WTC11 (cell line): ENCODE measurements around the gene WWC1. TPM values are rescaled to one million over a fixed set of nuclear protein-coding genes. Genes with fewer than 3 reads are reported as not detected.

Source experiments
- ATAC-seq: fragments of 200-7000 bp; cut with Tn5 transposase; 2 replicates; pipeline ENCODE4 v1.10.0; 2021; ENCODE audit warnings: mild to moderate bottlenecking, moderate library complexity
- CTCF ChIA-PET: fragments of 300-600 bp; sonication (Branson Sonifier 250); formaldehyde crosslinking; loops from one replicate; lab custom pipeline; 2021; ENCODE audit warnings: antibody characterized with exemption; lab: Charles Lee
- POLR2A ChIA-PET: fragments of 350-600 bp; sonication (Branson Sonifier 250); formaldehyde crosslinking; loops from one replicate; lab custom pipeline; 2021; ENCODE audit warnings: antibody characterized with exemption; lab: Charles Lee
- DNase-seq: peaks from one replicate; pipeline ENCODE4 v3.0.0; 2021; ENCODE audit warnings: low spot score
- H3K27ac Mint-ChIP-seq: 2 replicates; pipeline ENCODE4 v1.8.0; 2021; ENCODE audit warnings: mixed read lengths
- H3K27me3 Mint-ChIP-seq: 2 replicates; pipeline ENCODE4 v1.8.0; 2021; ENCODE audit warnings: low read depth, mild to moderate bottlenecking, moderate library complexity, mixed read lengths
- H3K36me3 Mint-ChIP-seq: 2 replicates; pipeline ENCODE4 v1.8.0; 2021; ENCODE audit warnings: mixed read lengths
- H3K4me1 Mint-ChIP-seq: 2 replicates; pipeline ENCODE4 v1.8.0; 2022; ENCODE audit warnings: mixed read lengths
- H3K4me3 Mint-ChIP-seq: 2 replicates; pipeline ENCODE4 v1.8.0; 2021; ENCODE audit warnings: mild to moderate bottlenecking, moderate library complexity, mixed read lengths
- H3K9me3 Mint-ChIP-seq: 2 replicates; pipeline ENCODE4 v1.8.0; 2021; ENCODE audit warnings: mixed read lengths
- ATF1 ChIP-seq: sonication (generic); formaldehyde crosslinking; IDR thresholded peaks from 2 replicates; pipeline ENCODE4 v1.8.1; 2023; ENCODE audit warnings: mild to moderate bottlenecking, moderate library complexity, missing genetic modification reagents
- ELF4 ChIP-seq: sonication (generic); formaldehyde crosslinking; IDR thresholded peaks from 2 replicates; pipeline ENCODE4 v1.8.1; 2022; ENCODE audit warnings: low read depth, mild to moderate bottlenecking, moderate library complexity, missing genetic modification reagents
- EMX1 ChIP-seq: fragments of 250-450 bp; sonication (Bioruptor Pico); IDR thresholded peaks from 2 replicates; pipeline ENCODE4 v1.8.0; 2021; ENCODE audit warnings: mild to moderate bottlenecking
- FOXK1 ChIP-seq: sonication (generic); formaldehyde crosslinking; IDR thresholded peaks from 2 replicates; pipeline ENCODE4 v1.8.0; 2022; ENCODE audit warnings: mild to moderate bottlenecking, moderate library complexity, missing genetic modification reagents
- GABPB1 ChIP-seq: sonication (generic); formaldehyde crosslinking; IDR thresholded peaks from 2 replicates; pipeline ENCODE4 v1.8.1; 2023; ENCODE audit warnings: mild to moderate bottlenecking, missing genetic modification reagents
- GRHL2 ChIP-seq: fragments of 250-450 bp; sonication (Bioruptor Pico); IDR thresholded peaks from 2 replicates; pipeline ENCODE4 v1.8.0; 2022; ENCODE audit warnings: mild to moderate bottlenecking, moderate library complexity; ENCODE audit not compliant: insufficient replicate concordance, severe bottlenecking
- GTF2I ChIP-seq: fragments of 250-450 bp; sonication (Bioruptor Pico); conservative IDR thresholded peaks from 2 replicates; pipeline ENCODE4 v1.4.0; 2021; ENCODE audit warnings: mild to moderate bottlenecking
- HMGA2 ChIP-seq: fragments of 250-450 bp; sonication (Bioruptor Pico); IDR thresholded peaks from 2 replicates; pipeline ENCODE4 v1.4.0; 2021; ENCODE audit warnings: mild to moderate bottlenecking, moderate library complexity
- IRF2 ChIP-seq: sonication (generic); formaldehyde crosslinking; IDR thresholded peaks from 2 replicates; pipeline ENCODE4 v1.8.0; 2022; ENCODE audit warnings: low read depth, missing genetic modification reagents, borderline replicate concordance
- JAZF1 ChIP-seq: fragments of 250-450 bp; sonication (Bioruptor Pico); IDR thresholded peaks from 2 replicates; pipeline ENCODE4 v1.9.0; 2021; ENCODE audit warnings: moderate library complexity, mild to moderate bottlenecking, inconsistent platforms
- KAT7 ChIP-seq: sonication (generic); formaldehyde crosslinking; IDR thresholded peaks from 2 replicates; pipeline ENCODE4 v1.8.1; 2023; ENCODE audit warnings: missing genetic modification reagents, mild to moderate bottlenecking, borderline replicate concordance
- MYBL2 ChIP-seq: sonication (generic); formaldehyde crosslinking; IDR thresholded peaks from 2 replicates; pipeline ENCODE4 v1.8.1; 2023; ENCODE audit warnings: mild to moderate bottlenecking, moderate library complexity, missing genetic modification reagents
- TCF7 ChIP-seq: sonication (generic); formaldehyde crosslinking; IDR thresholded peaks from 2 replicates; pipeline ENCODE4 v1.8.0; 2022; ENCODE audit warnings: mild to moderate bottlenecking, low read depth, missing genetic modification reagents, moderate library complexity
- ZBTB21 ChIP-seq: sonication (generic); formaldehyde crosslinking; IDR thresholded peaks from 2 replicates; pipeline ENCODE4 v1.8.1; 2023; ENCODE audit warnings: mild to moderate bottlenecking, missing genetic modification reagents, borderline replicate concordance
- ZNF263 ChIP-seq: sonication (generic); formaldehyde crosslinking; IDR thresholded peaks from 2 replicates; pipeline ENCODE4 v1.8.1; 2022; ENCODE audit warnings: low read depth, mild to moderate bottlenecking, moderate library complexity, missing genetic modification reagents
- ZNF416 ChIP-seq: fragments of 250-450 bp; sonication (Bioruptor Pico); IDR thresholded peaks from 2 replicates; pipeline ENCODE4 v1.9.0; 2021; ENCODE audit warnings: mild to moderate bottlenecking, inconsistent platforms
- total RNA-seq: library from RNA; stranded (reverse); gene quantifications from 3 replicates; pipeline ENCODE4 v1.2.3, GENCODE V29; 2021
- TF ChIP-seq, protein P1 (sequence below): sonication (generic); formaldehyde crosslinking; IDR thresholded peaks from 2 replicates; pipeline ENCODE4 v1.8.0; 2023; ENCODE audit warnings: missing genetic modification reagents, mild to moderate bottlenecking, borderline replicate concordance
- TF ChIP-seq, protein P2 (sequence below): fragments of 250-450 bp; sonication (Bioruptor Pico); IDR thresholded peaks from 2 replicates; pipeline ENCODE4 v1.8.0; 2021; ENCODE audit warnings: mild to moderate bottlenecking
- TF ChIP-seq, protein P3 (sequence below): fragments of 250-450 bp; sonication (Bioruptor Pico); IDR thresholded peaks from 2 replicates; pipeline ENCODE4 v1.9.0; 2021; ENCODE audit warnings: moderate library complexity, mild to moderate bottlenecking, inconsistent platforms, borderline replicate concordance
- TF ChIP-seq, protein P4 (sequence below): sonication (generic); formaldehyde crosslinking; IDR thresholded peaks from 2 replicates; pipeline ENCODE4 v1.8.1; 2023; ENCODE audit warnings: mild to moderate bottlenecking, moderate library complexity, missing genetic modification reagents
- TF ChIP-seq, protein P5 (sequence below): sonication (generic); formaldehyde crosslinking; IDR thresholded peaks from 2 replicates; pipeline ENCODE4 v1.8.0; 2022; ENCODE audit warnings: mild to moderate bottlenecking, missing genetic modification reagents
- TF ChIP-seq, protein P6 (sequence below): sonication (generic); formaldehyde crosslinking; IDR thresholded peaks from 2 replicates; pipeline ENCODE4 v1.8.0; 2022; ENCODE audit warnings: mild to moderate bottlenecking, missing genetic modification reagents
- TF ChIP-seq, protein P7 (sequence below): fragments of 250-450 bp; sonication (Bioruptor Pico); IDR thresholded peaks from 2 replicates; pipeline ENCODE4 v1.9.0; 2021; ENCODE audit warnings: mild to moderate bottlenecking
- TF ChIP-seq, protein P8 (sequence below): sonication (generic); formaldehyde crosslinking; IDR thresholded peaks from 2 replicates; pipeline ENCODE4 v1.8.0; 2022; ENCODE audit warnings: mild to moderate bottlenecking, missing genetic modification reagents

Gene WWC1
- total RNA-seq, 1 experiment from 2014 or later, result 48.4 TPM

DNA sequence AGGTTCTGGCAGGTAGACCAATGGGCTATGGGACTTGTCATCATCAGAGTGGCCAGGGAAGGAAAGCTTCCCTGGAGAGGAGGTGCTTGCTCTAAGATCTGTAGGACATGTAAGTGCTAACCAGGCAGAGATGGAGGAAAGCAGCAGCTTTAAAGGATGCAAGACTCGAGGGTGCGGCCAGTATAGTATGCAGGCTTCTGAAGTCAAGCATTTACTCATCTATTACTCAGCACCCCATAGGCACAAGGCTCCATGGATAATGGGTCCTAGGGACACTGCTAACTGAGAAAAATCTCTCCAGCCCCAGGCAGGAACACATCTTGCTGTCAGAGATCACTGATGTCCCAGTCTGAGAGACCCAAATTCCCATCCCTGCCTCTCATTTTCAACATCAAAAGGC lies 49.7 kb downstream of the WWC1 start:
- no peak for ATAC-seq

DNA sequence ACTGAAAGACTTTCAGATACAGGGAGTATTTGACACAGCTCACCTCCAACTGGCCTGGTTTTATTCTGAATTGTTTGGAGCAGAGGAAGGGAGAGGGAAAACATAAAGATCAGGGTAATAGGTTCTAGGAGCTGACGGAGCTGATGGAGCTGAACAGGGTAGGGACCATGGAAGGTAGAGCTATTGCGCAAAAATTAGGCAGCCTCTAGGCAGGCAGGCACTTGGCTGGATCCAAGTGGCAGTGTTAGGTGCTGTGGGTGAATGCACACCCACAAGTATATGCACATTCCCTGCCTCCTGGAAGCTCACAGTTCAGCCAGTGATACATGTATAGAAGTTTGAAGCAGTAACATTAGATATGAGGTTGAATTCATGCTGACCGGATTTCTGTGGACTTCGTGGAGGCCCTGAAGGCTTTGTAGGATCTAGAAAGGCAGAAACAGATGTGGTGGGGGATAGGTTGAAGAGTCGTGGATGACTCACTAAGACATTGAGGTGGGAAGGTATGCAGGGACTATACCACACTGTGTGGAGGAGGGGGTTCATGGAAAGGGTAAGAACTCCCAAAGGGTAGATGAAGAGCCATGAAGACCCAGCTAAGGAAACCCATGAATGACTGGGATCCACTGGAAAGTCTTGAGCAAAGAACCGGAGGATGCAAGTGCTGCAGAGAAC lies 50.8 kb downstream of the WWC1 start:
- Mint-ChIP-seq H3K4me3 (no peak overlapping the region), H3K36me3 (peaks cover 12% of the 10 kb centered on the region), H3K27me3 (no peaks in the 10 kb centered on the region), H3K27ac (no peak overlapping the region), H3K9me3 (peaks cover 6% of the 10 kb centered on the region; the same call in 1 of the 2 replicates), H3K4me1 (peaks cover 66% of the 10 kb centered on the region)
- DNase-seq (no peak), ATAC-seq (no peak)
- POLR2A ChIA-PET, result interaction anchor here (1.1 kb wide), 1 partner anchor 50 kb away, joined by 3 read pairs; no protein-coding TSS in a partner anchor
- CTCF ChIA-PET, result interaction anchor here (0.9 to 1.2 kb wide), 2 partner anchors 51 to 73 kb away, joined by 3 read pairs; partner anchors contain the start of gene WWC1
- TF ChIP-seq KAT7 (CRISPR knock-in tag), result no peak
- no peak for TF ChIP-seq FOXK1 (CRISPR knock-in tag)
- TF ChIP-seq EMX1 (CRISPR knock-in tag), result no peak
- TF ChIP-seq, protein P1, sequence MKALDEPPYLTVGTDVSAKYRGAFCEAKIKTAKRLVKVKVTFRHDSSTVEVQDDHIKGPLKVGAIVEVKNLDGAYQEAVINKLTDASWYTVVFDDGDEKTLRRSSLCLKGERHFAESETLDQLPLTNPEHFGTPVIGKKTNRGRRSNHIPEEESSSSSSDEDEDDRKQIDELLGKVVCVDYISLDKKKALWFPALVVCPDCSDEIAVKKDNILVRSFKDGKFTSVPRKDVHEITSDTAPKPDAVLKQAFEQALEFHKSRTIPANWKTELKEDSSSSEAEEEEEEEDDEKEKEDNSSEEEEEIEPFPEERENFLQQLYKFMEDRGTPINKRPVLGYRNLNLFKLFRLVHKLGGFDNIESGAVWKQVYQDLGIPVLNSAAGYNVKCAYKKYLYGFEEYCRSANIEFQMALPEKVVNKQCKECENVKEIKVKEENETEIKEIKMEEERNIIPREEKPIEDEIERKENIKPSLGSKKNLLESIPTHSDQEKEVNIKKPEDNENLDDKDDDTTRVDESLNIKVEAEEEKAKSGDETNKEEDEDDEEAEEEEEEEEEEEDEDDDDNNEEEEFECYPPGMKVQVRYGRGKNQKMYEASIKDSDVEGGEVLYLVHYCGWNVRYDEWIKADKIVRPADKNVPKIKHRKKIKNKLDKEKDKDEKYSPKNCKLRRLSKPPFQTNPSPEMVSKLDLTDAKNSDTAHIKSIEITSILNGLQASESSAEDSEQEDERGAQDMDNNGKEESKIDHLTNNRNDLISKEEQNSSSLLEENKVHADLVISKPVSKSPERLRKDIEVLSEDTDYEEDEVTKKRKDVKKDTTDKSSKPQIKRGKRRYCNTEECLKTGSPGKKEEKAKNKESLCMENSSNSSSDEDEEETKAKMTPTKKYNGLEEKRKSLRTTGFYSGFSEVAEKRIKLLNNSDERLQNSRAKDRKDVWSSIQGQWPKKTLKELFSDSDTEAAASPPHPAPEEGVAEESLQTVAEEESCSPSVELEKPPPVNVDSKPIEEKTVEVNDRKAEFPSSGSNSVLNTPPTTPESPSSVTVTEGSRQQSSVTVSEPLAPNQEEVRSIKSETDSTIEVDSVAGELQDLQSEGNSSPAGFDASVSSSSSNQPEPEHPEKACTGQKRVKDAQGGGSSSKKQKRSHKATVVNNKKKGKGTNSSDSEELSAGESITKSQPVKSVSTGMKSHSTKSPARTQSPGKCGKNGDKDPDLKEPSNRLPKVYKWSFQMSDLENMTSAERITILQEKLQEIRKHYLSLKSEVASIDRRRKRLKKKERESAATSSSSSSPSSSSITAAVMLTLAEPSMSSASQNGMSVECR (CRISPR knock-in tag), result no peak
- no peak for TF ChIP-seq IRF2
- TF ChIP-seq ZNF263 (CRISPR knock-in tag), result no peak

More for the DNA sequence above, 49.7 kb downstream of the WWC1 start:
- H3K36me3 Mint-ChIP-seq, result peaks cover 12% of the 10 kb centered on the region
- no peak for DNase-seq
- POLR2A ChIA-PET, result no interaction called here
- CTCF ChIA-PET, result interaction anchor here (0.6 to 0.9 kb wide), 2 partner anchors 50 to 105 kb away, joined by 3 read pairs; partner anchors contain the start of gene WWC1
- no peaks in the 10 kb centered on the region for H3K27me3 Mint-ChIP-seq
- no peak overlapping the region for H3K27ac Mint-ChIP-seq
- H3K9me3 Mint-ChIP-seq, result peaks cover 6% of the 10 kb centered on the region; the same call in 1 of the 2 replicates
- H3K4me1 Mint-ChIP-seq, result peaks cover 60% of the 10 kb centered on the region
- TF ChIP-seq GRHL2 (CRISPR knock-in tag) (no peak), ELF4 (CRISPR knock-in tag) (no peak), MYBL2 (CRISPR knock-in tag) (no peak), TCF7 (CRISPR knock-in tag) (no peak), GTF2I (CRISPR knock-in tag) (no peak), ZNF416 (no peak), JAZF1 (no peak), ZNF263 (CRISPR knock-in tag) (no peak), HMGA2 (CRISPR knock-in tag) (no peak), ATF1 (CRISPR knock-in tag) (no peak), GABPB1 (no peak), ZBTB21 (CRISPR knock-in tag) (no peak)
- TF ChIP-seq, protein P2, sequence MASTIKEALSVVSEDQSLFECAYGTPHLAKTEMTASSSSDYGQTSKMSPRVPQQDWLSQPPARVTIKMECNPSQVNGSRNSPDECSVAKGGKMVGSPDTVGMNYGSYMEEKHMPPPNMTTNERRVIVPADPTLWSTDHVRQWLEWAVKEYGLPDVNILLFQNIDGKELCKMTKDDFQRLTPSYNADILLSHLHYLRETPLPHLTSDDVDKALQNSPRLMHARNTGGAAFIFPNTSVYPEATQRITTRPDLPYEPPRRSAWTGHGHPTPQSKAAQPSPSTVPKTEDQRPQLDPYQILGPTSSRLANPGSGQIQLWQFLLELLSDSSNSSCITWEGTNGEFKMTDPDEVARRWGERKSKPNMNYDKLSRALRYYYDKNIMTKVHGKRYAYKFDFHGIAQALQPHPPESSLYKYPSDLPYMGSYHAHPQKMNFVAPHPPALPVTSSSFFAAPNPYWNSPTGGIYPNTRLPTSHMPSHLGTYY, result no peak
- TF ChIP-seq, protein P3, sequence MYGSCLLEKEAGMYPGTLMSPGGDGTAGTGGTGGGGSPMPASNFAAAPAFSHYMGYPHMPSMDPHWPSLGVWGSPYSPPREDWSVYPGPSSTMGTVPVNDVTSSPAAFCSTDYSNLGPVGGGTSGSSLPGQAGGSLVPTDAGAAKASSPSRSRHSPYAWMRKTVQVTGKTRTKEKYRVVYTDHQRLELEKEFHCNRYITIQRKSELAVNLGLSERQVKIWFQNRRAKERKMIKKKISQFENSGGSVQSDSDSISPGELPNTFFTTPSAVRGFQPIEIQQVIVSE (CRISPR knock-in tag), result no peak
- TF ChIP-seq, protein P4, sequence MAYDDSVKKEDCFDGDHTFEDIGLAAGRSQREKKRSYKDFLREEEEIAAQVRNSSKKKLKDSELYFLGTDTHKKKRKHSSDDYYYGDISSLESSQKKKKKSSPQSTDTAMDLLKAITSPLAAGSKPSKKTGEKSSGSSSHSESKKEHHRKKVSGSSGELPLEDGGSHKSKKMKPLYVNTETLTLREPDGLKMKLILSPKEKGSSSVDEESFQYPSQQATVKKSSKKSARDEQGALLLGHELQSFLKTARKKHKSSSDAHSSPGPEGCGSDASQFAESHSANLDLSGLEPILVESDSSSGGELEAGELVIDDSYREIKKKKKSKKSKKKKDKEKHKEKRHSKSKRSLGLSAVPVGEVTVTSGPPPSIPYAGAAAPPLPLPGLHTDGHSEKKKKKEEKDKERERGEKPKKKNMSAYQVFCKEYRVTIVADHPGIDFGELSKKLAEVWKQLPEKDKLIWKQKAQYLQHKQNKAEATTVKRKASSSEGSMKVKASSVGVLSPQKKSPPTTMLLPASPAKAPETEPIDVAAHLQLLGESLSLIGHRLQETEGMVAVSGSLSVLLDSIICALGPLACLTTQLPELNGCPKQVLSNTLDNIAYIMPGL, result no peak
- TF ChIP-seq, protein P5, sequence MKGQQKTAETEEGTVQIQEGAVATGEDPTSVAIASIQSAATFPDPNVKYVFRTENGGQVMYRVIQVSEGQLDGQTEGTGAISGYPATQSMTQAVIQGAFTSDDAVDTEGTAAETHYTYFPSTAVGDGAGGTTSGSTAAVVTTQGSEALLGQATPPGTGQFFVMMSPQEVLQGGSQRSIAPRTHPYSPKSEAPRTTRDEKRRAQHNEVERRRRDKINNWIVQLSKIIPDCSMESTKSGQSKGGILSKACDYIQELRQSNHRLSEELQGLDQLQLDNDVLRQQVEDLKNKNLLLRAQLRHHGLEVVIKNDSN (CRISPR knock-in tag), result no peak
- TF ChIP-seq, protein P6, sequence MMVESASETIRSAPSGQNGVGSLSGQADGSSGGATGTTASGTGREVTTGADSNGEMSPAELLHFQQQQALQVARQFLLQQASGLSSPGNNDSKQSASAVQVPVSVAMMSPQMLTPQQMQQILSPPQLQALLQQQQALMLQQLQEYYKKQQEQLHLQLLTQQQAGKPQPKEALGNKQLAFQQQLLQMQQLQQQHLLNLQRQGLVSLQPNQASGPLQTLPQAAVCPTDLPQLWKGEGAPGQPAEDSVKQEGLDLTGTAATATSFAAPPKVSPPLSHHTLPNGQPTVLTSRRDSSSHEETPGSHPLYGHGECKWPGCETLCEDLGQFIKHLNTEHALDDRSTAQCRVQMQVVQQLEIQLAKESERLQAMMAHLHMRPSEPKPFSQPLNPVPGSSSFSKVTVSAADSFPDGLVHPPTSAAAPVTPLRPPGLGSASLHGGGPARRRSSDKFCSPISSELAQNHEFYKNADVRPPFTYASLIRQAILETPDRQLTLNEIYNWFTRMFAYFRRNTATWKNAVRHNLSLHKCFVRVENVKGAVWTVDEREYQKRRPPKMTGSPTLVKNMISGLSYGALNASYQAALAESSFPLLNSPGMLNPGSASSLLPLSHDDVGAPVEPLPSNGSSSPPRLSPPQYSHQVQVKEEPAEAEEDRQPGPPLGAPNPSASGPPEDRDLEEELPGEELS (CRISPR knock-in tag), result no peak
- TF ChIP-seq, protein P7, sequence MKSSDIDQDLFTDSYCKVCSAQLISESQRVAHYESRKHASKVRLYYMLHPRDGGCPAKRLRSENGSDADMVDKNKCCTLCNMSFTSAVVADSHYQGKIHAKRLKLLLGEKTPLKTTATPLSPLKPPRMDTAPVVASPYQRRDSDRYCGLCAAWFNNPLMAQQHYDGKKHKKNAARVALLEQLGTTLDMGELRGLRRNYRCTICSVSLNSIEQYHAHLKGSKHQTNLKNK, result no peak
- TF ChIP-seq, protein P8, sequence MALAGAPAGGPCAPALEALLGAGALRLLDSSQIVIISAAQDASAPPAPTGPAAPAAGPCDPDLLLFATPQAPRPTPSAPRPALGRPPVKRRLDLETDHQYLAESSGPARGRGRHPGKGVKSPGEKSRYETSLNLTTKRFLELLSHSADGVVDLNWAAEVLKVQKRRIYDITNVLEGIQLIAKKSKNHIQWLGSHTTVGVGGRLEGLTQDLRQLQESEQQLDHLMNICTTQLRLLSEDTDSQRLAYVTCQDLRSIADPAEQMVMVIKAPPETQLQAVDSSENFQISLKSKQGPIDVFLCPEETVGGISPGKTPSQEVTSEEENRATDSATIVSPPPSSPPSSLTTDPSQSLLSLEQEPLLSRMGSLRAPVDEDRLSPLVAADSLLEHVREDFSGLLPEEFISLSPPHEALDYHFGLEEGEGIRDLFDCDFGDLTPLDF (CRISPR knock-in tag), result no peak
- H3K4me3 Mint-ChIP-seq, result no peak overlapping the region
